ENCODE data around the gene PODXL2. TPM values are rescaled to one million over a fixed set of nuclear protein-coding genes. Genes with fewer than 3 reads are reported as not detected.

The PODXL2 gene
- total RNA-seq, 3 donors from 2014 or later, result 8.8 to 10.6 (median 8.8) TPM

DNA sequence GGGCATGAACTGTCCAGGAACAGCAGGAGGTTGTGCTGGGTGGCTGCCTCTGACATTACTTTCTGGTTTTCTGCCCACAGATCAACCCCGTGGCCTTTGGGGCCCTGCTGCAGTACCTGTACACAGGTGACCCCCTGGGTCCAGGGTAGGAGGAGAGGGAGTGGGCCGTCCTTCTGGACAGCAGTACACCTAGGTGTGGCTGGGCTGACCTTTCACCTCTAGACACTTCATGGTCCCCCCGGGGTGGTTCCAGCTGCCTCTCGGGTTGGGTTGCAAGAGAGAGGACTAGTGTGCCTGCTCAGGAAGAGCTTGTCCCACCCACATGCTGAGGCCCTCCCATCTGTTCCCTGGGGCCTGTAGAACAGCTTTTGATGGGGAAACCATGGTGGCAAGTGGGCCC lies 47.5 kb downstream of the PODXL2 start:
- Histone ChIP-seq H3K36me3 (peaks cover 6% of the 10 kb centered on the region), H3K4me1 (peaks cover 0 to 3% of the 10 kb centered on the region in 2 donors), H3K9me3 (no peaks in the 10 kb centered on the region), H3K27ac (no peak overlapping the region), H3K27me3 (no peaks in the 10 kb centered on the region), H3K4me3 (no peak overlapping the region)
- peak in 1 of 2 donors; percentile 43 for DNase-seq (ENCODE audit: low spot score in 2 of 2)
- TF ChIP-seq, protein P1, sequence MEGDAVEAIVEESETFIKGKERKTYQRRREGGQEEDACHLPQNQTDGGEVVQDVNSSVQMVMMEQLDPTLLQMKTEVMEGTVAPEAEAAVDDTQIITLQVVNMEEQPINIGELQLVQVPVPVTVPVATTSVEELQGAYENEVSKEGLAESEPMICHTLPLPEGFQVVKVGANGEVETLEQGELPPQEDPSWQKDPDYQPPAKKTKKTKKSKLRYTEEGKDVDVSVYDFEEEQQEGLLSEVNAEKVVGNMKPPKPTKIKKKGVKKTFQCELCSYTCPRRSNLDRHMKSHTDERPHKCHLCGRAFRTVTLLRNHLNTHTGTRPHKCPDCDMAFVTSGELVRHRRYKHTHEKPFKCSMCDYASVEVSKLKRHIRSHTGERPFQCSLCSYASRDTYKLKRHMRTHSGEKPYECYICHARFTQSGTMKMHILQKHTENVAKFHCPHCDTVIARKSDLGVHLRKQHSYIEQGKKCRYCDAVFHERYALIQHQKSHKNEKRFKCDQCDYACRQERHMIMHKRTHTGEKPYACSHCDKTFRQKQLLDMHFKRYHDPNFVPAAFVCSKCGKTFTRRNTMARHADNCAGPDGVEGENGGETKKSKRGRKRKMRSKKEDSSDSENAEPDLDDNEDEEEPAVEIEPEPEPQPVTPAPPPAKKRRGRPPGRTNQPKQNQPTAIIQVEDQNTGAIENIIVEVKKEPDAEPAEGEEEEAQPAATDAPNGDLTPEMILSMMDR (IDR thresholded peaks at IDR 0.05), result no peak
- TF ChIP-seq POLR2AphosphoS5 (IDR thresholded peaks at IDR 0.05), result no peak
- TF ChIP-seq POLR2A (IDR thresholded peaks at IDR 0.05), result no peak
- intact Hi-C loops (cut with DNase I; ENCODE audit: low total_unique reads), result no loop called here

DNA sequence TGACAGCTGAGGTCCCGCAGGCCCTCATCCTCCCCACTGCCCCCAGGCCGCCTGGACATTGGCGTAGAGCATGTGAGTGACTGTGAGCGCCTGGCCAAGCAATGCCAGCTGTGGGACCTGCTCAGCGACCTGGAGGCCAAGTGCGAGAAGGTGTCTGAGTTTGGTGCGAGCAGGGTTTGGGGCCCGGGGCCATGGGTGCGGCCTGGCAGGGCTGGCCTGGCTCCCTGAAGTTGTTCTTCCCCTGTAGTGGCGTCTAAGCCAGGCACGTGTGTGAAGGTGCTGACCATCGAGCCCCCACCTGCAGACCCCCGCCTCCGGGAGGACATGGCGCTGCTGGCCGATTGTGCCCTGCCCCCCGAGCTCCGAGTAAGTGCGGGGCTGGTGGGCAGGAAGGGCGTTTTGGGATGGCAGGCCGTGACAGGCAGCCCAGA lies 48.0 kb downstream of the PODXL2 start:
- Histone ChIP-seq H3K27me3 (no peaks in the 10 kb centered on the region), H3K36me3 (peaks cover 6% of the 10 kb centered on the region), H3K9me3 (no peaks in the 10 kb centered on the region), H3K4me3 (no peak overlapping the region), H3K27ac (no peak overlapping the region), H3K4me1 (no peaks in the 10 kb centered on the region)
- intact Hi-C loops (cut with DNase I; ENCODE audit: low total_unique reads), result no loop called here
- TF ChIP-seq POLR2AphosphoS5 (IDR thresholded peaks at IDR 0.05) (no peak), POLR2A (IDR thresholded peaks at IDR 0.05) (no peak)
- TF ChIP-seq, protein P1 (IDR thresholded peaks at IDR 0.05), result no peak
- peak in 1 of 2 donors; percentile 47 for DNase-seq (ENCODE audit: low spot score in 2 of 2)

DNA sequence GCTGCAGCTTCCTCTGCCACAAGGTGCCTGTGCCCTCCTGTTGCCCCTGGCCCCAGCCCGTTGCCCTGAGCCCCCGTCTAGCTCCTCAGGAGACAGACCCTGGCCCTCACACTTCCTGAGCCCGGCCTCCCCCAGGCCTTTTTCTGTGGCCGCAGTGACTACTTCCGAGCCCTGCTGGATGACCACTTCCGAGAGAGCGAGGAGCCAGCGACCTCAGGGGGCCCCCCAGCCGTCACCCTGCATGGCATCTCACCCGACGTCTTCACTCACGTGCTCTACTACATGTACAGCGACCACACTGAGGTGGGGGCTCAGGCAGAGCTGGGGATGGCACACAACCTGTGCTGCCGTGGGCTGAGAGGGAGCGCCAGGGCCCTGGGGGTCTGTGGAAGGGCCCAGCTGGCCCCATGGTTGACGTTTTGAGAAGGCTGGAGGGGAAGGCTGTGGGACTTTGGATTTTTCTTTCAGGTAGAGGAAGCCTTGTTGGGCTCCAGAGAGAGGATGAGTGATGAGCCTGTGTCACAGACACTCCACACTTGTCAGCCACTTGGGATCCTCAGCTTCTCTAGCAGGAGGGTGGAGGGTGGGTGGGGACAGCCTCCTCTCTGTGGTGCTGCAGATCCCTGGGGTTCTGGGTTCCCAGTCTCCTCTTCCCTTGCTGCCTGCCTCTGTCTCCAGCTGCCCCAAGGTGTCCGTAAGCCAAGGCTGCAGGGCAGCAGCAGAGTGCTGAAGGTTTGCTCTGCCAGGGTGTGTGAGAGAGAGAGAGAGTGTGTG lies 48.7 kb downstream of the PODXL2 start:
- Histone ChIP-seq H3K4me3 (no peak overlapping the region), H3K27me3 (no peaks in the 10 kb centered on the region), H3K27ac (peak overlapping the region in 1 of 2 donors; percentile 32), H3K4me1 (no peaks in the 10 kb centered on the region), H3K9me3 (no peaks in the 10 kb centered on the region), H3K36me3 (peaks cover 6% of the 10 kb centered on the region)
- peak in 1 of 2 donors; percentile 39 for DNase-seq (ENCODE audit: low spot score in 2 of 2)
- TF ChIP-seq, protein P1 (IDR thresholded peaks at IDR 0.05), result no peak
- TF ChIP-seq POLR2A (IDR thresholded peaks at IDR 0.05), result no peak
- intact Hi-C loops (cut with DNase I; ENCODE audit: low total_unique reads), result no loop called here

DNA sequence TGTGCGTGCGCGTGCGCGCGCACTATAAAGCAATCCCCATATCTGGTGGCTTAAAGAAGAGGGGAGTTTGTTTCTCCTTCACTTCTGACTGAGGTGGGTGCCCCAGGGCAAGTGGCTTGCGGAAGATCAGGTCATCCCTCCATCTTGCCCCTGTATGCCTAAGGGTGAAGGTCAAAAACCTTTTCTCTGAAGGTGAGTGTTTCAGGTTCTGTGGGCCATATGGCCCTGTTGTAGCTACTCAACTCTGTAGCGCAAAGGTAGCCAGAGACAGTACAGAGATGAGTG lies 49.3 kb downstream of the PODXL2 start:
- Histone ChIP-seq H3K36me3 (peaks cover 6% of the 10 kb centered on the region), H3K27me3 (no peaks in the 10 kb centered on the region), H3K27ac (peak overlapping the region in 1 of 2 donors; percentile 32), H3K4me1 (no peaks in the 10 kb centered on the region), H3K4me3 (no peak overlapping the region), H3K9me3 (no peaks in the 10 kb centered on the region)
- TF ChIP-seq POLR2AphosphoS5 (IDR thresholded peaks at IDR 0.05), result no peak
- TF ChIP-seq, protein P1 (IDR thresholded peaks at IDR 0.05), result no peak
- no peak for TF ChIP-seq POLR2A (IDR thresholded peaks at IDR 0.05)
- intact Hi-C loops (cut with DNase I; ENCODE audit: low total_unique reads), result no loop called here
- peak in 1 of 2 donors; percentile 35 for DNase-seq (ENCODE audit: low spot score in 2 of 2)

DNA sequence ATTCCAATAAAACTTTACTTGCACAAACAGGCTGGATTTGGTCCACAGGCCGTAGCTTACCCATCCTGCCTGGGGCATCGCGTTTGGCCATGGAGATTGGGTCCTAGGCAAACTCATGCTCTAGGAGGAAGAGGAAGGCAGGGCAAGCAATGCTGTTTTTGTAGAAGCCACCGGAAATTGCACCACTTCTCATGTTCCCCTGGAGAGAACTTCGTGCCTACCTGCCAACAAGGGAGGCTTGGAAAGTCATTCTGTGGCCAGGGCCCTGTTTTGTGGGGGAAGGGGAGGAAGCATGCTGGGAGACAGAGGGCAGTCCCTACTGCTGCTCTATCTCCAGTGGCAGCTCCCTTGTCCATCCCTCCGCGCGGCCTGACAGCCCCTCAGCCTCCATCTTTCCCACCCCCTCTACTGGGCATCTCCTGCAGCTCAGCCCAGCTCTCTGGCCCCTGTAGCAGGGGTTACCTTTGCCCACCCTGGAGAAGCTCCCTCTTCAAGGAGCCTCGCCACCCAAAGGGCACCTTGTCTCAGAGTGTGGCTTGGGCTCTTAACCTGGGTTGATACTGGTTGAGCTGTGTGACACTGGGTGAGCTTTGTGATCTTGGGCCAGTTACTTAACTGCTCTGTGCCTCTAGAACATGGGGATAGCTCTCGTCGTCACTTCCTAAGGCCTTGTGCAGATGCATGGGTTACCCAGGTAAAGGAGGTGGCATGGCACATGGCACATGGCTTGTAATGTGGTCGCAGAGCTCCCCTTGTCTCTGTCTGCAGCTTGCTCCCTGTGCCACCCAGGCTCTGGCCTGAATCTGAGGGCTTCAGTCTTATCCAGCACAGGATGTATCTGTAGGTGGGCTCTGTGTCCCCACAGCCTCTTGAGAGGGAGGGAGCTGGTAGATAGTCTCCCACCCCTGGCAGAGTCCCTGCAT lies 49.9 kb downstream of the PODXL2 start:
- Histone ChIP-seq H3K4me3 (no peak overlapping the region), H3K36me3 (peaks cover 6% of the 10 kb centered on the region), H3K4me1 (no peaks in the 10 kb centered on the region), H3K9me3 (no peaks in the 10 kb centered on the region), H3K27ac (peak overlapping the region in 1 of 2 donors; percentile 32), H3K27me3 (no peaks in the 10 kb centered on the region)
- TF ChIP-seq POLR2A (IDR thresholded peaks at IDR 0.05) (no peak), POLR2AphosphoS5 (IDR thresholded peaks at IDR 0.05) (no peak)
- TF ChIP-seq, protein P1 (IDR thresholded peaks at IDR 0.05), result no peak
- peak in 1 of 2 donors; percentile 39 for DNase-seq (ENCODE audit: low spot score in 2 of 2)
- intact Hi-C loops (cut with DNase I; ENCODE audit: low total_unique reads), result no loop called here

Data from breast epithelium (tissue), 4 donors.